Esophagus squamous epithelium (tissue), 4 donors: ENCODE results near the gene FLNB.

Source experiments
- CTCF ChIP-seq, 6 experiments: fragments of 450-650 bp in 4 of 6; fragments of 200-600 bp in 2 of 6; sonication (generic) in 2 of 6; IDR thresholded peaks; one replicate each; pipeline ENCODE4 v1.5.1; 2016 to 2019; ENCODE audit warnings: antibody characterized with exemption in 6 of 6, mild to moderate bottlenecking in 4 of 6, moderate library complexity in 4 of 6
- POLR2A ChIP-seq, 4 donors: fragments of 450-650 bp; IDR thresholded peaks; one replicate each; pipeline ENCODE4 v1.6.1; 2017; ENCODE audit warnings: antibody characterized with exemption in 4 of 4, mild to moderate bottlenecking in 4 of 4, moderate library complexity in 3 of 4

DNA sequence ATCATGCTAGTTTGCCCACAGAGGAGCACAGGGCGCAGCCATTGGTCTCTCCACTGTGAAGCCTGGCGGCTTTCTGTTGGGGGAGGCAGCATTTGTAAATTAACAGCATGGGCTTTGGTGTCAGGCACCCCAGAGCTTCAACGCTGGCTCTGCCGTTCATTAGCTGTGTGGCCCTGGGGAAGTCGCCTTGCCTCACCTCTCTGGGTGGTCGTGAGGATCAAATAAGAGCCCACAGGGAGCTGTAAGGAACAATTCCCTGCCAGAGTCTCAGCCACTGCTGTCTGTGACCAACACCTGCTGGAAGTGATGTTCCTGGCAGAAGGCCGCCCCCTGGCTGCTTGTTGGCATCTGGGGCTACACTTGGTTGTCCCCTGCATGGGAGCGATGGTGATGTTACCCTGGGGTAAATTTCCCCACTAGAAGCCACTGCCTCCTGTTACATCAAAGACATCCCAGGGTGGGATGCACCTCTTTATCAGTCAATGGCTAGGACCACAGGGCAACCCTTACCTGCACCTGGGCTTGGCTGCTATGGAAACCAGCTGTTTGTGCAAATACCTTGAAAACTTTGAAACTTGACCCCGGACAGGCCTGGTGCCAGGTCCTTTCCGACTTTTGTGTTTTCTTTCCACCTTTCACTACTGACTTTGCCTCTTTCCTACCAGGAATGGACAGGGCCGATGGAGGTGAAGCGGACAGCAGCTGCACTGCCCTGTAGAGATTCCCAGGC, 165.6 kb downstream of the FLNB start:
- TF ChIP-seq CTCF (IDR thresholded peaks at IDR 0.05), result peak in 5 of 6 experiments; percentile 27 to 39 (median 36)
- no peak for TF ChIP-seq POLR2A (IDR thresholded peaks at IDR 0.05)
